Measurements from ENCODE around the gene TRAF3.

TRAF3 gene

GRCh38 chr14:102739190-102739469 lies 38.1 kb upstream of the TRAF3 start:
- TF ChIP-seq ZNF274 (IDR thresholded peaks at IDR 0.05; ENCODE audit: low read depth, low read length): no peak
- no peak overlapping the region for H3K4me3 ChIP-seq (ENCODE audit: low read length)

DNA sequence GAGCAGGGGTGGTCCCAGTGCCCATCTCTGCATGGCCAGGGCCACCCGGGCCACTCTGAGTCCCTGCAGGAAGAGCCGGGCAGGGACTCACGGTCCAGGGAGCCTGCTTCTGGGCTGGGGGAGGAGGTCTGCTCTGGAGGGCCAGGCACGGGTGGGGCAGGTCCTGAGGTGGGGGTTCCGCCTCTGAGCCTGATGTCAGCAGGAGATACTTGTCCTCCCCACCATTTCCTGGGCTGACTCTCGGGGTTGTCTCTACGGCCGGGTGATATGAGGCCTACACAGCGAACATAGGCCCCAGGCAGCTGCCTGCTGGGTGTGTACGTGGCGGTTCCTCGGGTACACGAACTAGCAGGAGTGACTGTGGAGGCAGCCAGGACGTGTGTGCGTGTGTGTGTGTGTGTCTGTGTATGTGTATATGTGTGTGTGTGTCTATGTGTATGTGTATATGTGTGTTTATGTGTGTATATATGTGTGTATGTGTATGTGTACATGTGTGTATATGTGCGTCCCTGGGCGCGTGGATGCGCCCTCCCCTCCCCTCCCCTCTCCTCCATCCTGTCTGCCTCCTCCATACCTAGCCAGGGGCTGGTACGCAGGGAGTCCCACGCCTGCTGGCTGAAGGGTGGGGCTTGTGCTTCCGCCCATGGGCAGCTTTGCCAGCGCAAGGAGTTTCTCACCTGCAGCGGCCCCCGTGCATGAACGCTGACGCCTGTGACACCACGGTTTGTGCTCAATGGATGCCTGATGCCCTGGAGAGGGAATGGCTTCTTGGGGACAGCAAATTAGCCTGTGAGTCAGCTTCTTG lies 30.4 kb upstream of the TRAF3 start:
- no peak overlapping the region for H3K4me3 ChIP-seq (ENCODE audit: low read length)
- no peak for TF ChIP-seq ZNF274 (IDR thresholded peaks at IDR 0.05; ENCODE audit: low read depth, low read length)

GRCh38 chr14:102748806-102749205 lies 28.4 kb upstream of the TRAF3 start:
- TF ChIP-seq ZNF274 (IDR thresholded peaks at IDR 0.05; ENCODE audit: low read depth, low read length): no peak
- no peak overlapping the region for H3K4me3 ChIP-seq (ENCODE audit: low read length)

DNA sequence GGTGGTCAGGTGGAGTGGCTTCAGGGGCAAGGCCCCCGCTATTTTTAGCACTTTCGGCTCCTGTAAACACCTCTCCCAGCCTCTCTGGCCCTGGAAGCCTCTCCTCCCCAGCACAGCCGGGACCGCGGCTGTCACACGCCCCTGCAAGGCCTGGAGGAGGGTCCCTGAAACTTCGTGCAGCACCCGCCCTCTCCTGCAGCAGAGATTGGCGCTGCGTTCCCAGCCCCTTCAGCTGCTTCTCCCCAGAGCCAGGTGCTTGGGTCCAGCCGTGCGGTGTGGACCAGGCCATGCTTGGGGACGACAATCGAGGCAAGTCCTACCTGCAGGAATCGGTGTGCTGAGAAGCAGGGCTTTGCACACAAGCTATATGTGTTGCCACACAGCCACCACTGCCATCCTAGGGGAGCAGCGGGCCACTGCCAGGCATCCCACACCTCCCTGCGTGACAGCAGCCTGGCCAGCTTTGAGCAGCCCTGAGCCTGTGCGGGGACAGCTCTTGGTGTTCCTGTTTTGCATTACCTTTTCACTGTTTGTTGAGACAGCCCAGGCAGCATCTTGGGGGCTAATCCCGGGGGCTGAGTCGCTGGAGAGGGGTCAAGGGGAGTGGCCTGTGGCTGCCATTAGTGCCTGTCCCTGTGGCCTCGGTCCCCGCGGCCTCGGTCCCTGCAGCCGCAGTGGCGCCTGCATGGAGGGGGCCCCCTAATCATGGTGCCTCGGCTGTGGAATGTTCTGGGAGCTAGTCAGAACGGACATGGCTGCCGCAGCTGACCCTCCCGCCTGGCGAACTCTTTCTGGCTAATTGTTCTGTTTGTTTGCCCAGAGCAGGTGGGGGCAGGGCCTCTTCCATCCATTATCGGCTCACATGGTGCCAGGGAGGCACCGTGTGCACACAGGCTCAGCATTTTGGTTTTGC lies 27.6 kb upstream of the TRAF3 start:
- H3K4me3 ChIP-seq (ENCODE audit: low read length): no peak overlapping the region
- TF ChIP-seq ZNF274 (IDR thresholded peaks at IDR 0.05; ENCODE audit: low read depth, low read length): no peak

GRCh38 chr14:102750376-102750775 lies 26.9 kb upstream of the TRAF3 start:
- TF ChIP-seq ZNF274 (IDR thresholded peaks at IDR 0.05; ENCODE audit: low read depth, low read length): no peak
- H3K4me3 ChIP-seq (ENCODE audit: low read length): no peak overlapping the region

- no peak for TF ChIP-seq ZNF274 (IDR thresholded peaks at IDR 0.05; ENCODE audit: low read depth, low read length)
- H3K4me3 ChIP-seq (ENCODE audit: low read length): no peak overlapping the region
Observed at GRCh38 chr14:102751088-102751487, 26.2 kb upstream of the TRAF3 start.

GRCh38 chr14:102752239-102752847 lies 24.9 kb upstream of the TRAF3 start:
- no peak for TF ChIP-seq ZNF274 (IDR thresholded peaks at IDR 0.05; ENCODE audit: low read depth, low read length)

GRCh38 chr14:102754370-102755262 lies 22.6 kb upstream of the TRAF3 start:
- no peak for TF ChIP-seq ZNF274 (IDR thresholded peaks at IDR 0.05; ENCODE audit: low read depth, low read length)
- no peak overlapping the region for H3K4me3 ChIP-seq (ENCODE audit: low read length)

More at GRCh38 chr14:102752239-102752847, 24.9 kb upstream of the TRAF3 start:
- H3K4me3 ChIP-seq (ENCODE audit: low read length): no peak overlapping the region

GRCh38 chr14:102757646-102758045 lies 19.6 kb upstream of the TRAF3 start:
- TF ChIP-seq ZNF274 (IDR thresholded peaks at IDR 0.05; ENCODE audit: low read depth, low read length): no peak
- H3K4me3 ChIP-seq (ENCODE audit: low read length): no peak overlapping the region

- TF ChIP-seq ZNF274 (IDR thresholded peaks at IDR 0.05; ENCODE audit: low read depth, low read length): no peak
- H3K4me3 ChIP-seq (ENCODE audit: low read length): no peak overlapping the region
Observed at GRCh38 chr14:102758087-102758486, 19.2 kb upstream of the TRAF3 start.

- H3K4me3 ChIP-seq (ENCODE audit: low read length): no peak overlapping the region
- no peak for TF ChIP-seq ZNF274 (IDR thresholded peaks at IDR 0.05; ENCODE audit: low read depth, low read length)
Observed at GRCh38 chr14:102759456-102760187, 17.6 kb upstream of the TRAF3 start.

- no peak overlapping the region for H3K4me3 ChIP-seq (ENCODE audit: low read length)
- TF ChIP-seq ZNF274 (IDR thresholded peaks at IDR 0.05; ENCODE audit: low read depth, low read length): no peak
Observed at GRCh38 chr14:102760496-102761193, 16.6 kb upstream of the TRAF3 start.

Data from GM08714 (cell line).